Keratinocyte (primary cell): ENCODE data around the gene PIGU. TPM values are rescaled to one million over a fixed set of nuclear protein-coding genes. Genes with fewer than 3 reads are reported as not detected.

Source experiments
- DNase-seq: peaks from one replicate; pipeline ENCODE4 v3.0.0-alpha.2; 2011; ENCODE audit warnings: low read depth, missing footprints, low spot score
- FAIRE-seq: peaks from 2 replicates; lab custom pipeline; 2011; peaks lifted over from hg19 to GRCh38; lab: Jason Lieb, UNC
- H2AFZ ChIP-seq: 2 replicates; pipeline ENCODE4 v1.6.0; 2012; ENCODE audit warnings: low read length, control low read depth, inconsistent platforms; ENCODE audit not compliant: control insufficient read depth
- H3K27ac ChIP-seq: 2 replicates; pipeline ENCODE4 v1.5.1; 2011; ENCODE audit warnings: low read length; ENCODE audit not compliant: control insufficient read depth, insufficient read depth
- H3K27me3 ChIP-seq: 3 replicates; pipeline ENCODE4 v1.6.0; 2011; ENCODE audit warnings: low read length; ENCODE audit not compliant: control insufficient read depth, insufficient read depth; ENCODE audit errors: extremely low read depth
- H3K36me3 ChIP-seq, 2 experiments: 2 replicates in 1 of 2; 3 replicates in 1 of 2; pipeline ENCODE4 v1.5.1; 2011; ENCODE audit warnings: low read length in 2 of 2, mild to moderate bottlenecking in 1 of 2; ENCODE audit not compliant: control insufficient read depth in 2 of 2, insufficient read depth in 2 of 2; ENCODE audit errors: extremely low read depth in 1 of 2
- H3K4me1 ChIP-seq: 3 replicates; pipeline ENCODE4 v1.5.1; 2011; ENCODE audit warnings: low read length; ENCODE audit not compliant: control insufficient read depth, insufficient read depth; ENCODE audit errors: extremely low read depth
- H3K4me2 ChIP-seq: 3 replicates; pipeline ENCODE4 v1.6.0; 2011; ENCODE audit warnings: low read depth, low read length; ENCODE audit not compliant: control insufficient read depth, insufficient read depth; ENCODE audit errors: extremely low read depth
- H3K4me3 ChIP-seq, 3 experiments: fragments of 200-600 bp in 1 of 3; sonication (generic) in 1 of 3; 2 replicates in 2 of 3; 3 replicates in 1 of 3; pipeline ENCODE4 v1.5.1; 2011 to 2016; ENCODE audit warnings: low read length in 3 of 3, mild to moderate bottlenecking in 3 of 3, control low read depth in 2 of 3, inconsistent platforms in 1 of 3, low read depth in 1 of 3, mixed read lengths in 1 of 3, mixed run types in 1 of 3, moderate library complexity in 1 of 3; ENCODE audit not compliant: control insufficient read depth in 2 of 3, insufficient read depth in 2 of 3; ENCODE audit errors: extremely low read depth in 1 of 3
- H3K79me2 ChIP-seq: 2 replicates; pipeline ENCODE4 v1.6.0; 2012; ENCODE audit warnings: low read length; ENCODE audit not compliant: control insufficient read depth, insufficient read depth
- H3K9ac ChIP-seq: 3 replicates; pipeline ENCODE4 v1.6.0; 2011; ENCODE audit warnings: low read length; ENCODE audit not compliant: control insufficient read depth, insufficient read depth; ENCODE audit errors: extremely low read depth
- H3K9me1 ChIP-seq: 3 replicates; pipeline ENCODE4 v1.6.0; 2011; ENCODE audit warnings: low read length; ENCODE audit not compliant: control insufficient read depth, insufficient read depth; ENCODE audit errors: extremely low read depth
- H3K9me3 ChIP-seq: 2 replicates; pipeline ENCODE4 v1.5.1; 2012; ENCODE audit warnings: low read depth, low read length; ENCODE audit not compliant: control insufficient read depth
- H4K20me1 ChIP-seq: 3 replicates; pipeline ENCODE4 v1.6.0; 2011; ENCODE audit warnings: low read length; ENCODE audit not compliant: control insufficient read depth, insufficient read depth; ENCODE audit errors: extremely low read depth
- CTCF ChIP-seq, 3 experiments: IDR thresholded peaks in 1 of 3; conservative IDR thresholded peaks in 1 of 3; optimal IDR thresholded peaks in 1 of 3; 2 replicates in 2 of 3; 3 replicates in 1 of 3; pipeline versions ENCODE3 to v1.5.1; 2011; ENCODE audit warnings: low read length in 3 of 3, mild to moderate bottlenecking in 3 of 3, moderate library complexity in 2 of 3, control low read depth in 1 of 3, inconsistent platforms in 1 of 3; ENCODE audit not compliant: insufficient read depth in 2 of 3; ENCODE audit errors: extremely low read depth in 1 of 3
- EZH2 ChIP-seq: IDR thresholded peaks from one replicate; pipeline ENCODE4 v1.6.1; 2012; ENCODE audit warnings: inconsistent platforms, mild to moderate bottlenecking, low read length, moderate library complexity
- dilution Hi-C: fragments of 300-500 bp; cut with MboI; formaldehyde crosslinking; loops from one replicate; pipeline ENCODE4 v1.7.0; 2020; ENCODE audit warnings: low sequenced_read_pairs; ENCODE audit not compliant: extremely low pct_ligation_motif_present
- polyA plus RNA-seq, 5 experiments: library from polyadenylated mRNA; depleted of rRNA in 3 of 5; stranded (reverse) in 3 of 5; stranded (forward) in 1 of 5; unstranded in 1 of 5; fragments of >200 nt; gene quantifications; 1 replicate in 1 of 5; 2 replicates in 3 of 5; 3 replicates in 1 of 5; pipeline versions ENCODE4 v1.2.1 to v1.2.3, GENCODE V29; 2011 to 2012; ENCODE audit warnings: missing spikeins in 2 of 5, low read depth in 1 of 5, low replicate concordance in 1 of 5

PIGU gene
- polyA plus RNA-seq, 1 donor (not counting 4 experiments of a cell fraction or from before 2014, with no cell fraction given), result 48.0 TPM

GRCh38 chr20:34706912-34707784 lies 30.3 kb upstream of the PIGU start:
- Histone ChIP-seq H3K4me1 (peaks cover 29% of the 10 kb centered on the region), H3K4me3 (no peak overlapping the region), H3K27ac (no peak overlapping the region), H3K4me2 (no peak overlapping the region), H3K9me3 (no peaks in the 10 kb centered on the region), H3K79me2 (no peaks in the 10 kb centered on the region), H2AFZ (no peak overlapping the region), H4K20me1 (peaks cover 3% of the 10 kb centered on the region), H3K9ac (no peak overlapping the region), H3K9me1 (no peaks in the 10 kb centered on the region), H3K36me3 (no peaks in the 10 kb centered on the region), H3K27me3 (peaks cover 4% of the 10 kb centered on the region)
- dilution Hi-C loops, result no loop called here
- no peak for TF ChIP-seq CTCF (optimal IDR thresholded peaks at IDR 0.05 in 1 of 3, IDR thresholded peaks at IDR 0.05 in 1 of 3, conservative IDR thresholded peaks at IDR 0.05 in 1 of 3; ENCODE audit: extremely low read depth in 1 of 3, insufficient read depth in 2 of 3, low read length in 3 of 3)
- TF ChIP-seq EZH2, result no peak
- FAIRE-seq (no peak), DNase-seq (no peak)

GRCh38 chr20:34706302-34706875 lies 29.5 kb upstream of the PIGU start:
- H3K79me2 ChIP-seq, result no peaks in the 10 kb centered on the region
- H4K20me1 ChIP-seq, result no peaks in the 10 kb centered on the region
- H3K9ac ChIP-seq, result no peak overlapping the region
- no peak overlapping the region for H3K27ac ChIP-seq
- peaks cover 29% of the 10 kb centered on the region for H3K4me1 ChIP-seq
- H2AFZ ChIP-seq, result no peak overlapping the region
- H3K27me3 ChIP-seq, result peaks cover 4% of the 10 kb centered on the region
- dilution Hi-C loops, result no loop called here
- no peak overlapping the region for H3K4me3 ChIP-seq
- DNase-seq (no peak), FAIRE-seq (no peak)
- no peaks in the 10 kb centered on the region for H3K9me1 ChIP-seq
- no peaks in the 10 kb centered on the region for H3K9me3 ChIP-seq
- no peaks in the 10 kb centered on the region for H3K36me3 ChIP-seq
- H3K4me2 ChIP-seq, result no peak overlapping the region
- TF ChIP-seq CTCF (optimal IDR thresholded peaks at IDR 0.05 in 1 of 3, IDR thresholded peaks at IDR 0.05 in 1 of 3, conservative IDR thresholded peaks at IDR 0.05 in 1 of 3; ENCODE audit: extremely low read depth in 1 of 3, insufficient read depth in 2 of 3, low read length in 3 of 3) (no peak), EZH2 (no peak)
